Ishikawa (cell line): ENCODE data around the gene MYCBPAP.

Source experiments
- CEBPB ChIP-seq: IDR thresholded peaks from 2 replicates; pipeline ENCODE4 v1.6.1; 2012
- CREB1 ChIP-seq: IDR thresholded peaks from 2 replicates; pipeline ENCODE4 v1.6.1; 2012; ENCODE audit warnings: low read depth
- EGR1 ChIP-seq: IDR thresholded peaks from 2 replicates; pipeline ENCODE4 v1.6.1; 2012
- EP300 ChIP-seq: IDR thresholded peaks from 2 replicates; pipeline ENCODE4 v1.6.1; 2012; ENCODE audit warnings: borderline replicate concordance
- FOXM1 ChIP-seq: IDR thresholded peaks from 2 replicates; pipeline ENCODE4 v1.6.1; 2012; ENCODE audit warnings: low read depth, borderline replicate concordance
- MAX ChIP-seq: IDR thresholded peaks from 2 replicates; pipeline ENCODE4 v1.6.1; 2012
- NFIC ChIP-seq: IDR thresholded peaks from 2 replicates; pipeline ENCODE4 v1.6.1; 2012
- RAD21 ChIP-seq: IDR thresholded peaks from 2 replicates; pipeline ENCODE4 v1.6.1; 2012; ENCODE audit warnings: low read depth
- REST ChIP-seq: IDR thresholded peaks from 2 replicates; pipeline ENCODE4 v1.6.1; 2012; ENCODE audit warnings: low read depth, mild to moderate bottlenecking
- TAF1 ChIP-seq: IDR thresholded peaks from 2 replicates; pipeline ENCODE4 v1.6.1; 2012; ENCODE audit warnings: low read depth, mild to moderate bottlenecking
- TCF12 ChIP-seq: IDR thresholded peaks from 2 replicates; pipeline ENCODE4 v1.6.1; 2012; ENCODE audit warnings: low read depth
- TEAD4 ChIP-seq: IDR thresholded peaks from 2 replicates; pipeline ENCODE4 v1.6.1; 2012
- USF1 ChIP-seq: IDR thresholded peaks from 2 replicates; pipeline ENCODE4 v1.6.1; 2012
- YY1 ChIP-seq: IDR thresholded peaks from 2 replicates; pipeline ENCODE4 v1.6.1; 2012; ENCODE audit warnings: low read depth
- ZBTB7A ChIP-seq: IDR thresholded peaks from 2 replicates; pipeline ENCODE4 v1.6.1; 2012; ENCODE audit warnings: low read depth

Gene MYCBPAP

GRCh38 chr17:50517504-50518383 lies 9.5 kb downstream of the MYCBPAP start:
- TF ChIP-seq FOXM1 = no peak
- TF ChIP-seq CREB1 = no peak
- no peak for TF ChIP-seq TCF12
- no peak for TF ChIP-seq RAD21
- no peak for TF ChIP-seq REST
- no peak for TF ChIP-seq MAX
- TF ChIP-seq USF1 = no peak

GRCh38 chr17:50518384-50519023 lies 10.3 kb downstream of the MYCBPAP start:
- TF ChIP-seq FOXM1 (no peak), EP300 (no peak), TAF1 (no peak), TEAD4 (no peak), NFIC (no peak), TCF12 (no peak), YY1 (no peak), MAX (no peak)

- no peak for TF ChIP-seq TCF12
- no peak for TF ChIP-seq NFIC
- TF ChIP-seq TAF1 = no peak
- TF ChIP-seq EP300 = no peak
- TF ChIP-seq CREB1 = no peak
- no peak for TF ChIP-seq RAD21
- TF ChIP-seq EGR1 = no peak
- no peak for TF ChIP-seq CEBPB
- no peak for TF ChIP-seq USF1
- TF ChIP-seq MAX = no peak
- TF ChIP-seq ZBTB7A = no peak
- no peak for TF ChIP-seq TEAD4
- no peak for TF ChIP-seq FOXM1
- TF ChIP-seq REST = no peak
- TF ChIP-seq YY1 = no peak
These were observed 11.0 kb downstream of the MYCBPAP start for GRCh38 chr17:50519141-50519834.

- TF ChIP-seq TEAD4 (no peak), REST (no peak), MAX (no peak), TCF12 (no peak), EP300 (no peak), USF1 (no peak), RAD21 (no peak), NFIC (no peak), FOXM1 (no peak), CREB1 (no peak), YY1 (no peak), EGR1 (no peak), ZBTB7A (no peak), TAF1 (no peak)
These were observed 12.2 kb downstream of the MYCBPAP start for GRCh38 chr17:50520483-50520882.
